ENCODE data around the gene ARMC5. TPM values are rescaled to one million over a fixed set of nuclear protein-coding genes. Genes with fewer than 3 reads are reported as not detected.

The ARMC5 gene
- polyA plus RNA-seq, 1 donor from 2014 or later = 27.6 TPM

DNA sequence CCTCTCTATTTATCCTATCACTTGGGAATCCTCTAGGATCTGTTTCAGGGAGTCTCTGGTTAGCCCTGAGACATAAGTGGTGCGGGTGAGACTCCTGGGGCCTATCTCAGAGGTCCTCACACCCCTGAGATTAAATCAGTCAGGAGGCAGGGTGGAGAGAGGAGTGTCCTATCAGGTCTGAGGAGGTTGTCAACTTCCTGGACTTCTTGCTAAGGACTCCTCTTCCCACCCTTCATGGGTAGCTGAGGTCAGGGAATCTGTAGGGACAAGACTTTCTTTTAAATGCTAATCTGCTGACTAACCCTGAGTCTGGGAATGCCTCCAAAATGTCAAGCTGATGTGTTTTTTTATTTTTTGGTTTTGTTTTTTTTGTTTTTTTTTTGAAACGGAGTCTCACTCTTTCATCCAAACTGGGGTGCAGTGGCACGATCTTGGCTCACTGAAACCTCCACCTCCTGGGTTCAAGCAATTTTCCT is 6.6 kb upstream of the ARMC5 start:
- Histone ChIP-seq H4K20me1 (ENCODE audit: insufficient read depth) (no peaks in the 10 kb centered on the region), H3K27me3 (ENCODE audit: insufficient read depth, low read depth, low read length) (no peaks in the 10 kb centered on the region), H3K79me2 (replicated peaks; ENCODE audit: insufficient read depth, low read length) (peaks cover 12% of the 10 kb centered on the region)

GRCh38 chr16:31453255-31454204 is 5.8 kb upstream of the ARMC5 start:
- peaks cover 19% of the 10 kb centered on the region for H3K79me2 ChIP-seq (replicated peaks; ENCODE audit: insufficient read depth, low read length)
- H3K4me3 ChIP-seq (ENCODE audit: low read length) = no peak overlapping the region
- no peaks in the 10 kb centered on the region for H3K27me3 ChIP-seq (ENCODE audit: insufficient read depth, low read depth, low read length)
- no peak overlapping the region for H3K9ac ChIP-seq (ENCODE audit: low read length)
- H3K4me2 ChIP-seq (ENCODE audit: low read length) = no peak overlapping the region
- no peaks in the 10 kb centered on the region for H4K20me1 ChIP-seq (ENCODE audit: insufficient read depth)
- H3K9me2 ChIP-seq (ENCODE audit: insufficient read depth, low read length) = no peaks in the 10 kb centered on the region
- no peak overlapping the region for H3K27ac ChIP-seq (ENCODE audit: low read length)
- H3K36me3 ChIP-seq (ENCODE audit: insufficient read depth, low read length) = no peaks in the 10 kb centered on the region
- H3K9me3 ChIP-seq (ENCODE audit: low read length) = no peaks in the 10 kb centered on the region
- TF ChIP-seq CTCF (IDR thresholded peaks at IDR 0.05; ENCODE audit: poor library complexity, severe bottlenecking) (no peak), RAD21 (conservative IDR thresholded peaks at IDR 0.05) (no peak), POLR2AphosphoS5 (IDR thresholded peaks at IDR 0.05) (no peak), EP300 (conservative IDR thresholded peaks at IDR 0.05; ENCODE audit: poor library complexity, severe bottlenecking) (no peak), MXI1 (conservative IDR thresholded peaks at IDR 0.05; ENCODE audit: poor library complexity, severe bottlenecking) (no peak), TAF1 (IDR thresholded peaks at IDR 0.05; ENCODE audit: low read depth) (no peak), EZH2 (IDR thresholded peaks at IDR 0.05; ENCODE audit: borderline replicate concordance, insufficient read depth, low read length, poor library complexity, severe bottlenecking) (no peak), SMC3 (conservative IDR thresholded peaks at IDR 0.05; ENCODE audit: poor library complexity) (no peak)
- TF ChIP-seq, protein P1, sequence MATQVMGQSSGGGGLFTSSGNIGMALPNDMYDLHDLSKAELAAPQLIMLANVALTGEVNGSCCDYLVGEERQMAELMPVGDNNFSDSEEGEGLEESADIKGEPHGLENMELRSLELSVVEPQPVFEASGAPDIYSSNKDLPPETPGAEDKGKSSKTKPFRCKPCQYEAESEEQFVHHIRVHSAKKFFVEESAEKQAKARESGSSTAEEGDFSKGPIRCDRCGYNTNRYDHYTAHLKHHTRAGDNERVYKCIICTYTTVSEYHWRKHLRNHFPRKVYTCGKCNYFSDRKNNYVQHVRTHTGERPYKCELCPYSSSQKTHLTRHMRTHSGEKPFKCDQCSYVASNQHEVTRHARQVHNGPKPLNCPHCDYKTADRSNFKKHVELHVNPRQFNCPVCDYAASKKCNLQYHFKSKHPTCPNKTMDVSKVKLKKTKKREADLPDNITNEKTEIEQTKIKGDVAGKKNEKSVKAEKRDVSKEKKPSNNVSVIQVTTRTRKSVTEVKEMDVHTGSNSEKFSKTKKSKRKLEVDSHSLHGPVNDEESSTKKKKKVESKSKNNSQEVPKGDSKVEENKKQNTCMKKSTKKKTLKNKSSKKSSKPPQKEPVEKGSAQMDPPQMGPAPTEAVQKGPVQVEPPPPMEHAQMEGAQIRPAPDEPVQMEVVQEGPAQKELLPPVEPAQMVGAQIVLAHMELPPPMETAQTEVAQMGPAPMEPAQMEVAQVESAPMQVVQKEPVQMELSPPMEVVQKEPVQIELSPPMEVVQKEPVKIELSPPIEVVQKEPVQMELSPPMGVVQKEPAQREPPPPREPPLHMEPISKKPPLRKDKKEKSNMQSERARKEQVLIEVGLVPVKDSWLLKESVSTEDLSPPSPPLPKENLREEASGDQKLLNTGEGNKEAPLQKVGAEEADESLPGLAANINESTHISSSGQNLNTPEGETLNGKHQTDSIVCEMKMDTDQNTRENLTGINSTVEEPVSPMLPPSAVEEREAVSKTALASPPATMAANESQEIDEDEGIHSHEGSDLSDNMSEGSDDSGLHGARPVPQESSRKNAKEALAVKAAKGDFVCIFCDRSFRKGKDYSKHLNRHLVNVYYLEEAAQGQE (IDR thresholded peaks at IDR 0.05; ENCODE audit: borderline replicate concordance) = no peak
- H2AFZ ChIP-seq (ENCODE audit: low read depth, low read length) = no peak overlapping the region
- H3F3A ChIP-seq (ENCODE audit: insufficient read depth, low read length, poor library complexity, severe bottlenecking) = no peaks in the 10 kb centered on the region

More for the DNA sequence above, 6.6 kb upstream of the ARMC5 start:
- Histone ChIP-seq H2AFZ (ENCODE audit: low read depth, low read length) (no peak overlapping the region), H3K4me2 (ENCODE audit: low read length) (no peak overlapping the region), H3K36me3 (ENCODE audit: insufficient read depth, low read length) (no peaks in the 10 kb centered on the region), H3F3A (ENCODE audit: insufficient read depth, low read length, poor library complexity, severe bottlenecking) (no peaks in the 10 kb centered on the region), H3K9me2 (ENCODE audit: insufficient read depth, low read length) (no peaks in the 10 kb centered on the region), H3K9ac (ENCODE audit: low read length) (no peak overlapping the region), H3K9me3 (ENCODE audit: low read length) (no peaks in the 10 kb centered on the region), H3K27ac (ENCODE audit: low read length) (no peak overlapping the region), H3K4me3 (ENCODE audit: low read length) (no peak overlapping the region)
- no peak for TF ChIP-seq POLR2AphosphoS5 (IDR thresholded peaks at IDR 0.05)
- TF ChIP-seq SMC3 (conservative IDR thresholded peaks at IDR 0.05; ENCODE audit: poor library complexity) = no peak
- TF ChIP-seq EP300 (conservative IDR thresholded peaks at IDR 0.05; ENCODE audit: poor library complexity, severe bottlenecking) = no peak
- TF ChIP-seq, protein P1 (IDR thresholded peaks at IDR 0.05; ENCODE audit: borderline replicate concordance) = no peak

Measured in neural cell (in vitro differentiated cells).